ENCODE results near the gene SLC25A24.
"Not testable (repeated sequence)": the region's sequence is repeated elsewhere in the genome, so short reads cannot be mapped to it uniquely, and the experiment has no call there.

The SLC25A24 gene

DNA sequence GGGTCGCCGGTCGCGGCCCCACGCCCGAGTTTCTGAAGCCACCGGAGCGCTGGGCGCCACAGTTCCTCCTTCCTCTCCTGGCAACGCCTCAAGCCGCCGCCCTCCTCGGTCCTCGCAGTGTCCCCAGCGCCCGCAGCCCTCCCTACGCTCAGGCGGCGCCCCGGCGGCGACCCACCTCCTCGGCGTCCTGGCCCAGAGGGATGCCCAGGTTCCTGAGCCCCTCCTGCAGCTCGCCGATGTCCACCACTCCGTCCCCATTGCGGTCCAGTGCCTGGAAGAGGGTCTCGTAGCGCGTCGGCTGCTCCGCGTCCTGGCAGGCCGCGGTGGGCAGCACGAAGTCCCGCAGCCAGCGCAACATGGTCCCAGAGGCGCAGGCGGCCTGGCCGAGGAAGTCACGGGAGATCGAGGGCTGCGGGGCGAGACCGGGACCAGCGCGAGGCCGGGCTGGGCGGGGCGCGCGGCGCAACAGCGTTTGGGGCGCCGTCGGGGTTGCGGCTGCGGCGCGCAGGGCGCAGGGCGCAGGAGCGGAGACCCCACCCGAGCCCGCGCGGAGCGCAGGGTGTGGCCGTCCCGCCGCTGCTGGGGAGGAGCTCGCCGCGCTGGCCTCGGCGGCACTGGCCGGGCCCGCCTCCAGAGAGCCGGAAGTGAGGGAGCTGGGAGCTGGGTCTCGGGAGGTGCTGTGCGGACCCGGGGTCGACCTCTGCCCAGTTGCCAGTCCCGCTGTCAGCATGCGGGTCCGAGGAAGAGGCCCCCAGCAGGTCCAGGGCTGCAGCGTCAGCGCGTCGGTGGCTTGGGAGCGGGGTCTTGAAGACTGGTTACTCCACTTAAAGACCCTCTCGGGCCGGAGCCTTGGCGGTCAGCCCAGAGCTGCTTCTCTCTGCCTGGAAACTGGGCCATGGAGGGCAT lies at the start of gene SLC25A24:
Gene SLC25A24, minus strand, starts transcription at position 563 of the 906 bp plus-strand sequence. Its CDS starts 205 bp downstream, at position 358.
- DNase-seq (ENCODE audit: low read depth), result peak; percentile 35

DNA sequence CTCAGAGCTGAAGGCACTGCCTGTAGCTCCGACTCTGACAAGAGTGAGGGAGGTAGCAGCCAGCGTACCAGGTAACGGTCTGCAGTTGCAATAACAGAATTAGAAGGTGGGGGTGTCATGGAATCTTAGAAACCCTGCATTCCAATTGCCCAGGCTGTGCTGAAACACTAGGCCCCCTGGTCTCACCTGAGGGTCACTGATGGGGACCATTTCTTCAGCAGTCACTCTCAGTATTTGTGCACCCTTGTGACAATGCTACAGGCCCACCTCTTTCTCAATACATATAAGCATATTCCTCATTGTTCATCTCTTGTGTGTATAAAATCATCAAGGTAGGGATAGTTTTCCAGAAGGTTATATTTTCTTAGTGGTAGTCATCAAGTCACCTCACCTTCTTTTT lies 43.8 kb upstream of the SLC25A24 start, which contains the start of gene NBPF4:
Gene NBPF4, minus strand, starts transcription at position 101 of the 400 bp plus-strand sequence. CDS start 315 bp downstream, outside the sequence.
- not testable (repeated sequence) for DNase-seq (ENCODE audit: low read depth)

DNA sequence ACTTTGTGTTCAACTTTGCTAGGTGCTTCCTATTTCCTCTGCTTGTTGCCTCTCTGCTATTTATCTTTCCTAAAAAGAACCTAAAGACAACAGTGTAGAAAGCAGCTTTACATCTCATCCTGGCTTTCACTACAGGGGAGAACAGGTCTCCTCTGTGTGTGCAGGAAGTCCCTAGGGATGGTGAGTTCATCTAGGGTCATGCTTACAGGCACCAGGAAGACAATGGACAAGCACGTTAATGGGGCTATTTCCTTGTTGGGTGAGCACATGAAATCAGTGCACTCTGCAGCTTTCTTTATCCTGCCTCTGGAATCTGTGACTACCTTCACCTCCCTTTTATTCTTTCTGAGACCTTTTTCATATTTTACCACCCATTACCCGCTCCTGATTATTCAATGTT lies 39.3 kb upstream of the SLC25A24 start:
- DNase-seq (ENCODE audit: low read depth), result not testable (repeated sequence)

DNA sequence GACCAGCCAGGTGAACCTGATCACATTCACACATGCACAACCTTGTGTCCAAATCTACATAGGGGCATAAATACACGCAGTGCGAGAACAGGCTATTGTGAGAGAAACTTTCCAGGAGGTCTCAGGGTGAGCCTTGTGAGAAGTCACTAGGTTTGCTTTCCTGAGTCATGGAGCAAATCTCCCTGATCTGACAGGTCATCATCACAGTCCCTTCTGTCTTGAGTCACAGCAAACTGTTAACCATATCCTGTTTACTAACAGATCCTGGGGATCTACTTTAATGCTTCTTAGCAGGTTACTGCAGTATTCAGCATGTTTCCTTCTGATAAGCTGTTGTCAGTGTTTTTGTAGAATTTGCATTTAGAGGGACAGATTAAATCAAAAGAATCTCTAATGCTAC lies 35.2 kb upstream of the SLC25A24 start:
- DNase-seq (ENCODE audit: low read depth), result not testable (repeated sequence)

DNA sequence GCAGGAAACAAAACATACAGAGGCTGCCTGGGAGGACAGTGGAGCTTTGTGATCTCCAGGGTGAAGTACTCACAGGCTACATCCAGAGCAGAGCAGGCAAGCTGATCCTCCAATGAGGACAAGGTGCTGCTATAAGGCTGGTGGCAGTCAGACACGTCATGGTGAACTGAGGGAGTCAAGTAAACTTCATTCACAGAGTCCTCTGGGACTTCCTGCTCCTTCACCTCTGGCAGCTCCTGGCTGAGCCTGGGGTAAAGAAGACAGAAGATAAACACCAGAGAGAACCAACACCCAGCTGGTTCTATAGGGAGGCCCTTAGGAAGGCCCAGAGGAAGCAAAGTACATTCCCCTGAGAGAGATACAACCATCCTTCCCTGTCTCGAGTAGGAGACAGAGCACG lies 32.0 kb upstream of the SLC25A24 start:
- DNase-seq (ENCODE audit: low read depth), result not testable (repeated sequence)

DNA sequence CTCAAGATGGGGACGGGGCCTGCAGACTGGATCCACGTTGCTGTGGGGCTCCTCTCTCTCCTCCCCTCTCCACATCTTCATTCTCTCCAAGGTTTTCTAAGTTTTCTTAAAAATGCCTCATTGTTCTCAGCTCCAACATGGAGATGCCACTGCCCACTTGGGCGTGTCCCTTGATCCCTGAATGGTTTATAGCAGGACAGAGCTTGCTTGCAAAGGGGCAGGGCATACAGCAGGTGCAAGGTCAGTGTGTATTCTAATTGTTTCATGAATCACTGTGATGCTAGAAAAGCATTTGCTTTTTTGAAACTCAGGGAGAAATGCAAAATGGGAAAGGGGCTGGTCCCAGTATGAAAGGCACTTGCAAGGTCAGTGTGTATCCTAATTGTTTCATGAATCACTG lies 29.8 kb upstream of the SLC25A24 start:
- not testable (repeated sequence) for DNase-seq (ENCODE audit: low read depth)

DNA sequence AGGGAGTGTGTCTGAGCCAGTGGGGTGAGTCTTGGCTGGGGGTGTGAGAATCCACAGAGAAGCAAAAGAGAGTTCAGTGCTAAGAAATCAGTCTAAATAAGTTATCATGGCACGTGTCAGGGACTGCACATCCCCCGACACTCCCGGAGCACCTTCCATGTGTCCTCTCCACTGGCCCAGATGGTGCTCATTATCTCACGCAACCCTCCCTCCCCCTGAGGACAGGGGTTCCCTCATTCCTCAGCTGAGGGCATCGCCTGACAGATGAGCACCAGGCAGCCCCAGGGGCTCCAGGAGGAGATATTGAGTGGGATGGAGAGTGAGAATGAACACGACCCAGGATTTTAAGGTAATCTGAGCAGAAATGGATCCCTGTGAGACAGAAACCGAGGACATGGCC lies 27.6 kb upstream of the SLC25A24 start:
- DNase-seq (ENCODE audit: low read depth), result not testable (repeated sequence)

DNA sequence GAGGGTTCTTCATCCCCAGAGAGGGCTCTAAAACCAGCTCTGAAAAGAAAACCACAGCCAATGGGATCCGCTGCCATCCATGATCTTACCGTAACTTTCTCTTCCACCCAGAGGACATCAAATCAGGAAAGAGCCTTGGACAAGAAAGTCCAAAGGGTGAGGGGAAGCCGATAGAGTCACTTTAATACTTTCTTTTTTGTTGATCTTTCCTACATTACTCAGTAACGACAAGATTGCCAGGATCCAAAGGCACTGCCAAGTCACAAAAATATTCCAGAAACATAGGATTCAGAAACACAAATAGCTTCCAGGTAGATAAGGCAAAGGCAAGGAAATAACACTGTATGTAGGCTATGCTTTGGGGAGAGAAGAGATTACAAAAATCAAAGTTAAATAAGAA lies 26.7 kb upstream of the SLC25A24 start:
- DNase-seq (ENCODE audit: low read depth), result not testable (repeated sequence)

DNA sequence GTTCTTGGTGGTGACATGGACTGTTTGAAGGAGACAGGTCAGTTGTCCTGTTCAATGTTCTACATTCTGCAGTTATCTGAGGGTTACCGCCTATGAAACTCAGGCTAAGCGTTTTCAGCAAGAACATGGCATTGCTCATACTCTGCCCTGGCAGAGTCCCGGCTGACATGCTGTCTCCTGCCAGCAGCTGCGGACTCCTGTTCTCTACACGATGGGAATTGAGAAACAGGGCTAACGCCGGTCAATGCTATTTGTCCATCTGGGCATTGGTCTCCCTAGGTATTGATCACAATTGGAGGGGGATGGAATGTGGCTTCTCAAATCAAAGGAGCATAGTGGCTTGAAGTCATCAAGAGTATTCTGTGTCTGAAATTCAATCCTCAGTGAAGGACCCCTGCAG lies 23.1 kb upstream of the SLC25A24 start:
- not testable (repeated sequence) for DNase-seq (ENCODE audit: low read depth)

DNA sequence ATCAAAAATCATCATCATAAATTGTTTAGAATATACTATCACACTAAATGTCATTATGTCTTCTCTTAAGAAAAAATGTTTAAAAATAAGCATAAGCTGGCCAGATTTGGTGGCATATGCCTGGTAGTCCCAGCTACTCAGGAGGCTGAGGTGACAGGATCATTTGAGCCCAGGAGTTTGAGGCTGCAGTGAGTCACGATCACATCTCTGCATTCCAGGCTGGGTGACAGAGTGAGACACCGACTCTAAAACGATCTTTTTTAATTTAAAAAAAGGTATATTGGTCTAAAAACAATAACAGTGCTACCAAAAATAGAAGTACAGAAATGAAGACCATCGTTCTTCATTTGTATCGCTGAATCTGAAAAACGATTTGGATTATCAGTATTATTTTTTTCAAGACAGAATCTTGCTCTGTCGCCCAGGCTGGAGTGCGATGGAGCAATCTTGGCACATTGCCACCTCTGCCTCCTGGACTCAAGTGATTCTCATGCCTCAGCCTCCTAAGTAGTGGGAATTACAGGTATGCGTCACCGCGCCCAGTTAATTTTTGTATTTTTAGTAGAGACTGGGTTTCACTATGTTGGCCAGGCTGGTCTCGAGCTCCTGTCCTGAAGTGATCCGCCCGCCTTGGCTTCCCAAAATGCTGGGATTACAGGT lies 17.5 kb upstream of the SLC25A24 start:
- DNase-seq (ENCODE audit: low read depth), result not testable (repeated sequence)

DNA sequence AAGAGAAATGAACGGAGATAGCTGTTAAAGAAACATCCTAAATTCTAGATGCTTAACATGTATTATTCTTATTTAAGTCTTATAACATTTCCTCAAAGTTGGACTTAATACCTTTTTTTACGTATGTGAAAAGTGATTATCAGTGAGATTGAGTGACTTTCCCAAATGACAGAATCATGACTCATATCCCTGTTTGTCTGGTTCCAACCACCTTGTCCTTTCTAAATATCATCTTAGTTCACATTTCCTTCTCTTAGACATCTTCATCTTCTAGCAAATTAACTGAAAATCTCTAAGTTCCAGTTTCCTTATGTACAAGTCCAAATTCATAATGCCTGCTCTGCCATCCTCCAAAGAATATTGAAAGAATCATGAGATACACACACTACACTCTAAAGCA lies 16.9 kb upstream of the SLC25A24 start:
- not testable (repeated sequence) for DNase-seq (ENCODE audit: low read depth)

DNA sequence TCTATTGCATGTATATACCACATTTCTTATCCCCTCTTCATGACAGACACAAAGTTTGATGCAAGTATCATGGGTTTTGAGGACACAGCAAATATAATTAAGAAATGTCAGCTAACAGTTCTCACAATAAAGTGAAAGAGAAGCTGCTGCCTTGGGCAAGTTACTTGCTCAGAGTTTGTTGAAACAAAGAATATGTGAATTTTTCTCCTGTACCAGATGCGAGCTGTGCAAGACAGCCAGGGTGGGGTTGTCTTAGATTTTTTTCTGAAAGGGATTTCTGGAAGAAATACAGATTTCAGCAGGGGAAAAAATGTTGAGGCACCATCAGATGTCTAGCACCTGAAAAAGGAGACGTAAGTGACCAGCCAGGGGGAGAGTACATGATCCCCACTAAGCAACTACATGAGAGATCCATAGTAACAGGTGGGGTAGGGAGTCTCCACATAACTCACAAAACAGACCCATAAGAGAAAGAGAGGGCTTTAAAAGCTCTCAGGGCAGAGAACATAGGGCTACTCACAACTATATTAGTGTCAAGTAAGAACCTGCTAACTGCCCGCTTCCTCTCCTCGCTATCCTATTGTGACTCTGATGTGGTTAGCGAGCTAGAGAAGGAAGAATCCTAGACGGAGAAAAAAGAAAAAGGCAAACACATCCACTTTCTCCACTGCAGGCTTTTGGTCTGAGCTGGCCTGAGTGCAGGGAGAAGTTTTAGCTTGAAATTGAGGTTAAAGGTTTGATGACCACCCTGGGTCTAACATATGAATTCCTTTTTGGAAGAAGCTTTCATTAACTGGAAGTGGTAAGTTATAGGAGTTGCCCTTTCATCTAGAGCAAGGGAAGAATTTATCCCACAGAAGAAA lies 16.1 kb upstream of the SLC25A24 start:
- not testable (repeated sequence) for DNase-seq (ENCODE audit: low read depth)

DNA sequence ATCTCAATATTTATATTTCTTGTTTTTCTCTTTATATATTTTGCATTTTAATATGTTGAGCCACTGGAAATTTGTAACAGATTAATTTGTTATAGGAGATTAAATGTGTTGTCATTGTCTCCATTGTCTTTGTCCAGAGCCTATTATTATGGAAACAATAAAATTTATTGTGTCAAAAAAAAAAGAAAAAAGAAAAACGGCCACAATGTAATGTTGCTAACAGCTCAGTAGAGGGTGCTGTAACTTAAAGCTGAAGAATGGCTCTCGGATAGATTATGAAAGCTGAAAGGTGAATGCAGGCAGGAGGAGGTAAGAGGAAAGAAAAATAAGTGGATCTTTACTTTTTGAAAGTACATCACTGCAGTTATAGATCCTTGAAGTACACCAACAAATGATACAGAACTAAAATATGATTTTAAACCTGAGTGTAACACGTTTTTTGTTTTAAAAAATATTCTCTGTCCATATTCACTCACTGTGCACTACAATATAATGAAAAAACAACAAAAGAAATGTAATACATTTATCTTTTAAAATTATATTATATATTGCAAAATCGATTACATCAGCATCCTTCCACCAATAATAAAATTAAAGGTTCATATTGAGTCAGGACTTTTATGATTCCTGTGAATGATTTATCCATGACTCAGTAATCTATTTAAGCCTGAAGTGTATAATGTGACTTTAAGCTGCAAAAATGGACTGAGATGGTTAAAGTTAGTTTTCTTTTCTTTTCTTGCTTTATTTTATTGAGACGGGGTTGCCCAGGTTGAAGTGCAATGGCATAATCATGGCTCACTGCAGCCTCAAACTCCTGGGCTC lies 14.7 kb upstream of the SLC25A24 start:
- DNase-seq (ENCODE audit: low read depth), result not testable (repeated sequence)

DNA sequence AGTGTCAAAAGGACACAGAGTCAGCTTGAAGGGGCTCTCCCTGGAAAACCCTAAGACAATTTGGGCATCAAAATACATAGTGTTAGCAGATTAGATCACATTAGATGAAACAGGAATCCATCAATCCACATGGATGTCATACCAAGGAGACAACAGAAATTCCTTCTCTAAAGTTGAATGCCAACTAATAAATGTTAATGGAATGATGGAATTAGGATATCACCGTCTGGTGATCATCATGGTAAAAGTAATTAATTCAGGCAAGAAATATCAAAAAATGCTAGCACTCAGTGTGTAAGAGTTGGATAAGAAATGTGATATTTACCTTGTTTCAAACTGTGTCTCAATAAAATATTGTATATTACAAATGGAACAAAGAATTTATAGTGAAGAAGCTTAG lies 10.9 kb upstream of the SLC25A24 start:
- DNase-seq (ENCODE audit: low read depth), result no peak

DNA sequence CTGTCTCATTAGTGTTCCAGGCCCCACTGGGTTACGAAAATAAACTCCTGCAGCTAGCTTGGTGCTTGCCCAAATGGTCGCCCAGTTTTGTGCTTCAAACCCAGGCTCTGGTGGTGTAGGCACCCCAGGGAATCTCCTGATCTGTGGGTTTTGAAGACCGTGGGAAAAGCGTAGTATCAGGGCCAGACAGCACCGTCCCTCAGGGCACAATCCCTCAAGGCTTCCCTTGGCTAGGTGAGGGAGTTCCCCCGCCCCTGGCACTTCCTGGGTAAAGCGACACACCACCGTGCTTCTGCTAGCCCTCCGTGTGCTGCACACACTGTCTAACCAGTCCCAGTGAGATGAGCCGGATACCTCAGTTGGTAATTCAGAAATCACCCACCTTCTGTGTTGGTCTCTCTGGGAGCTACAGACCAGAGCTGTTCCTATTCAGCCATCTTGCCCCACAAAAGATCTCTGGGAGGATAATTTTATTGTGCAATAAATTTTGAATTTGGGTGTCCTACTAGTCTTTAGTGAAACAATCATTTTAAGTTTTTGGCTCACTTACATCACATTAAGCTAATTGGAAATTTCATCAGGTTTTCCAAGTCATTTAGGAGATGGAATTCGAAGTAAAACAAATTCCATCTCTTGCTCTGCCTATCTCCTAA lies 9.4 kb upstream of the SLC25A24 start:
- no peak for DNase-seq (ENCODE audit: low read depth)

DNA sequence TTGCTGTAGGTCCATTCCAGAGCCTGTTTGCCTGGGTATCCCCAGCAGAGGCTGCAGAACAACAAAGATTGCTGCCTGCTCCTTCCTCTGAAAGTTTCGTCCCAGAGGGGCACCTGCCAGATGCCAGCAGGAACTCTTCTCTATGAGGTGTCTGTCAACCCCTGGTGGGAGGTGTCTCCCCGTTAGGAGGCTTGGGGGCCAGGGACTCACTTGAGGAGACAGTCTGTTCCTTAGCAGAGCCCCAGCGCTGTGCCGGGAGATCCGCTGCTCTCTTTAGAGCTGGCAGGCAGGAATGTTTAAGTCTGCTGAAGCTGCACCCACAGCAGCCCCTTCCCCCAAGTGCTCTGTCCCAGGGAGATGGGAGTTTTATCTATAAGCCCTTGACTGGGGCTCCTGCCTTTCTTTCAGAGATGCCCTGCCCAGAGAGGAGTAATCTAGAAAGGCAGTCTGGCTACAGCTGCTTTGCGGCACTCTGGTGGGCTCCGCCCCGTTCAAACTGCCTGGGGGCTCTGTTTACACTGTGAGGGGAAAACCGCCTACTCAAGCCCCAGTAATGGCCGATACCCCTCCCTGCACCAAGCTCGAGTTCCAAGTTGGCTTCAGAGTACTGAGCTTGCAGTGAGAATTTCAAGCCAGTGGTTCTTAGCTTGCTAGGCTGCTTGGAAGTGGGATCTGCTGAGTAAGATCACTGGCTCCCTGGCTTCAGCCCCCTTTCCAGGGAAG lies 8.7 kb upstream of the SLC25A24 start:
- DNase-seq (ENCODE audit: low read depth), result no peak

DNA sequence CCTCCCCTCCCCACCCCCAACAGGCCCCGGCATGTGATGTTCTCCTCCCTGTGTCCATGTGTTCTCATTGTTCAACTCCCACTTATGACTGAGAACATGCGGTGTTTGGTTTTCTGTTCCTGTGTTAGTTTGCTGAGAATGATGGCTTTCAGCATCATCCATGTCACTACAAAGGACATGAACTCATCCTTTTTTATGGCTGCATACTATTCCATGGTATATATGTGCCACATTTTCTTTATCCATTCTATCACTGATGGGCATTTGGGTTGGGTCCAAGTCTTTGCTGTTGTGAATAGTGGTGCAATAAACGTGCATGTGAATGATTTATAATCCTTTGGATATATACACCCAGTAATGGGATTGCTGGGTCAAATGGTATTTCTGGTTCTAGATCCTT lies 3.4 kb upstream of the SLC25A24 start:
- not testable (repeated sequence) for DNase-seq (ENCODE audit: low read depth)

DNA sequence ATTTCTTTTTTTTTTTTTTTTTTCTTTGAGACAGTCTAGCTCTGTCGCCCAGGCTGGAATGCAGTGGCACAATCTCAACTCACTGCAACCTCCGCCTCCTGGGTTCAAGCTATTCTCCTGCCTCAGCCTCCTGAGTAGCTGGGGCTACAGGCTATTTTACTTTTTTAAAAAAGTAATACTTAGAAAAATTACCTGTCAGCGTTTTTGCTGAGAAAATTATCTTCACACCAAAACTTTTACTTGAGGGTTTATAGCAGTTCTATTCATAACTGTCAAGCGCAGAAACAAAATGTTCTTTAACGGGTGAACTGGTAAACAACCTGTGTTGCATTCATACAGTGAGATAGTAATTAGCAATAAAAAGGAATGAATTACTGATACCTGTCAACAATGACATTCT lies 1.5 kb upstream of the SLC25A24 start:
- no peak for DNase-seq (ENCODE audit: low read depth)

DNA sequence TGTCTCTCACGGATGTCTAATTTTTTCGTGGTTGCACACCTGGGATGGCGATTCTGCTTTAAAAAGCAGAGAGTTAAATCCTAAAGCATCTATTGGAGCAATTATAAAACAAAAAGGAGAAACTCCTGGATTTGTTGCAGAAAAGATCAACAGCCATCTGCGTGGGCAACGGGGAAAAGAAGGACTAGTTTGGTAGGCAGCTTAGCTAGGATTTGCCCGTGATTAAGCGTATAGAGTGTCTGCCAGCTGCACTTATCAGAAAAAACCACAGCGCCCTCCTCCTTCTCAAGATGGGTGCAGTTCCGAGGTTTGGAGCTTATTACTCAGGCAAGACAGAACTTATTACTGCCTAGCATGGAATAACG lies 526 bp upstream of the SLC25A24 start:
- no peak for DNase-seq (ENCODE audit: low read depth)

DNA sequence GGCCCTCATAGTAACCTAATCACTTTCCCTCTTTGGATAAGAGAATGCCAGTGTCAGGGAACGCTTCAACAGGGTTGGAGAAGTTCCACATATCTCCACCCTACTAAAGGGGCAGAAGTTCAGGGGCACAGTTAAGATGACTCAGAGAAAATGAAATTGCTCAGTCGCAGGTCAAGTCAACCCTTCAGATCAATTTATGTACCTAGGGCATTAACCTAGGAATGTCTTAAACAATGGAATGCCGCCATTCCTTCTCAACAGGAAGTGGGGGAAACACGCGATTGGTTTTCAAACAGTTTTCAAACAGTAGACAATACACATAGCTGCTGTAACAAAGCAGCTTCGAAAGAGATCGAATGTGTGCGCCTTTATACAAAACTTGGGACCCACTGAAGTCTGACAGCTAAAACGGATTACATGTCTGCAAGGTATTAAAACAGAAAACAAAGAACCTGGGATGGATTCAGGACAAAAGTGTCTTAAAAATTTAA lies 897 bp downstream of the SLC25A24 start:
- DNase-seq (ENCODE audit: low read depth), result no peak

Measured in stimulated activated CD8-positive, alpha-beta memory T cell treated with anti-CD3 and anti-CD28 coated beads, Interleukin-7, amount 100 ng/mL, for 24 hours (primary cell).